ENCODE data around the gene CHRNA3.

DNA sequence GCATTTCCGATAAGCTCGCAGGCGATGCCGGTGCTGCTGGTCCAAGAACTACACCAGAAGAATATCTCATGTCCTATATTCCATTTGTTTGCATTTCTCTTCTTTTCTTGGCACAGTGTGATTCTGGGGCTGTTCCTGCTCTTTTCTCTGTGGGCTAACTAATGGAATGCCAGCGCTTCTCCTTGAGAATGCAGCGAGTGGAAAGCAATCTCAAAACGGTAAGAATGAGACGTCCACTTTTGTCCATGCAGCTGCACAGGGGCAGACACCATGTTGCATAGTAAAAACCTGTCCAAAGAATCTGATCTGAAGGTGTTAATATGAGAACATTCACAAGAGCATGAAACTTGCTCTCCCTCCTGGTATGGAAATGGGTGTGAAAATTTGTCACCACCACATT lies 6.6 kb upstream of the CHRNA3 start:
- TF ChIP-seq, protein P1, sequence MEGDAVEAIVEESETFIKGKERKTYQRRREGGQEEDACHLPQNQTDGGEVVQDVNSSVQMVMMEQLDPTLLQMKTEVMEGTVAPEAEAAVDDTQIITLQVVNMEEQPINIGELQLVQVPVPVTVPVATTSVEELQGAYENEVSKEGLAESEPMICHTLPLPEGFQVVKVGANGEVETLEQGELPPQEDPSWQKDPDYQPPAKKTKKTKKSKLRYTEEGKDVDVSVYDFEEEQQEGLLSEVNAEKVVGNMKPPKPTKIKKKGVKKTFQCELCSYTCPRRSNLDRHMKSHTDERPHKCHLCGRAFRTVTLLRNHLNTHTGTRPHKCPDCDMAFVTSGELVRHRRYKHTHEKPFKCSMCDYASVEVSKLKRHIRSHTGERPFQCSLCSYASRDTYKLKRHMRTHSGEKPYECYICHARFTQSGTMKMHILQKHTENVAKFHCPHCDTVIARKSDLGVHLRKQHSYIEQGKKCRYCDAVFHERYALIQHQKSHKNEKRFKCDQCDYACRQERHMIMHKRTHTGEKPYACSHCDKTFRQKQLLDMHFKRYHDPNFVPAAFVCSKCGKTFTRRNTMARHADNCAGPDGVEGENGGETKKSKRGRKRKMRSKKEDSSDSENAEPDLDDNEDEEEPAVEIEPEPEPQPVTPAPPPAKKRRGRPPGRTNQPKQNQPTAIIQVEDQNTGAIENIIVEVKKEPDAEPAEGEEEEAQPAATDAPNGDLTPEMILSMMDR (IDR thresholded peaks at IDR 0.05): no peak
- TF ChIP-seq POLR2A (IDR thresholded peaks at IDR 0.05) (no peak), POLR2AphosphoS5 (IDR thresholded peaks at IDR 0.05) (no peak)
